Hematopoietic multipotent progenitor cell treated with erythropoietin and hydrocortisone succinate and interleukin-3 and kit ligand, for 8 days (in vitro differentiated cells): ENCODE data around the gene HDAC4.

Experiments
- DNase-seq: peaks from one replicate; pipeline ENCODE4 v3.0.0-alpha.2; 2015

Gene HDAC4

DNA sequence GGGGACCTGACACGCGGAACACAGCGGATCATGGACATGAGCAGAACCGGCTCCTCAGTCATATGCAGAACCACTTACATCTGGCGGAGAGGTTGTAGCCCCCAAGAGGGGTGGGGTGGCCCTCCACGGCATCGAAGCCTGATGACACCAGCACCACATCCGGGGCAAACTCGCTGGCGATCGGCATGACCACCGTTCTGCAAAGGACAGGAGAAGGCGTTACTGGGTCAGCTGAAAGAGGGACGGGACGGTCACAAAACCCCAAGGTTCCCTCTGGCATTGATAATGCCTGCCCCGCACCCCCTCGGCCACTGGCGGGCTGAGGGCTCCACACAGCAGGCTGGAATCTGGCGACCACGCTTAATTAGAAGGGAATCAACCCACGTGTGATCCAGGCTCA lies 332.4 kb downstream of the HDAC4 start:
- DNase-seq, result no peak

DNA sequence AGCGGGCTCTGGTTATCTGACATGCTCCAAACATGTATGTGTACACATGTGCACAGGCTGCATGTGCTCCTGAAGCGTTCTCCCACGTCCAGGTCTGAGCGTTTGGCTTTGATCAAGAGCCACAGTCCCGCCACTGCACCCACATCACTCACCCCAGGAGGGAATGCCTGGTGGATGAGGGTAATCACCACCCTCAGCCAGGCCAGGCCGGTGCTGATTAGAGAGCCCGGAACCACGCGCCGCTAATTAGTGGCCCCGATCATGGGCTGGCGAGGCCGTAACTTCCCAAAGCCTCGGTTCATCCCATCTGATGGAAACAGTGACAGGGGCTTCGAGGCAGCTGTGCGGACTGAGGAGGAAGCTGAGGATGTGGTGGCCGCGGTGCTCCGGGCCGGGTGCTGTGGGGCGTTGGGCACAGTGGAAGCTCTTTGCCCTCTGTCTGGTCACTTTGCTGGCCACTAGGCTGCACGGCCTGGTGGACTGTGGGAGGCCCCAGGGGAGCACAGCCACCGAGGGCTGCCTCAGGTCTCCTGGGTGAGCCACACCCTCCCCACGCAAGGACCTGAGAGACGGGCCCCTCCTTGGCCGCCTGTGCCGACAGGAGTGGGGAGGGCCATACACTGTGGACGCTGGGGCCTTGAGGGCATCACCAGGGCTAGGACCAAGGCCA lies 333.5 kb downstream of the HDAC4 start:
- DNase-seq, result no peak

DNA sequence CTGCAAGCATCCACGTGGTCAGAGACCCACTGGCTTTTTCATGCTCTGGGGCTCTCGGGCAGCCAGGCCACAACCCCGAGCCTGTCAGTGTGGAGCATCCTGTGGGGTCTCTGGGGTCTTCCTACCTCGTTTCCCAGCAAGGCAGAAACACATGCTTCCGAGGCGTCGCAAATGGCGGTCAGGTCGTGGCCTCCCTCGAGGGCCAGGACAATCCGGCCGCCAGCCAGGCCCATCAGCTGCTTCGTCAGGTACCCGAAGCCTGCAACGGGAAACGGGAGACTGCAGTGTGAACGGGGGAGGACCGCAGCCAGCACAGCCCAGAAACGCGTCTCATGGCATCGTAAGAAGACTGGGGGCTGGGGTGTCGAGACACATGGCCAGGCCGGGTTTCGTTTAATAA lies 334.2 kb downstream of the HDAC4 start:
- no peak for DNase-seq

DNA sequence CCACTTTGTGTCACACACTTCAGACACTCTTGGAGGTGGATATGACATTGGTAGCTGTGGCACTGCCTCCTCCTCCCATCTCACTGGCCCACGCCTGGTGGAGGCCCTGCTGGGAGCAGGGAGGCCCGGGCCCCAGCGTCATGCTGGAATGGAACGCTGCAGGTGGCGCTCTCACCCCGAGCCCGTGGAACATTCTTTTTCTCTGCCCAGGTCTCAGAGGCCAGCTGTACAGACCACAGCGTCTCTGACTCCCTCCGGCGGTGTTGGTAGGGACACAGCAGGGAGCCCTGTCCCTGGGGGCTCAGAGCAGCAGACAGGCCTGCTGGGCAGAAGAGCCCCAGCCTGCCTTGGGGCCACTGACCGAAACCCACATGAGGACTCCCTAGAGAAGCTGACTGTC lies 334.9 kb downstream of the HDAC4 start:
- DNase-seq, result no peak

DNA sequence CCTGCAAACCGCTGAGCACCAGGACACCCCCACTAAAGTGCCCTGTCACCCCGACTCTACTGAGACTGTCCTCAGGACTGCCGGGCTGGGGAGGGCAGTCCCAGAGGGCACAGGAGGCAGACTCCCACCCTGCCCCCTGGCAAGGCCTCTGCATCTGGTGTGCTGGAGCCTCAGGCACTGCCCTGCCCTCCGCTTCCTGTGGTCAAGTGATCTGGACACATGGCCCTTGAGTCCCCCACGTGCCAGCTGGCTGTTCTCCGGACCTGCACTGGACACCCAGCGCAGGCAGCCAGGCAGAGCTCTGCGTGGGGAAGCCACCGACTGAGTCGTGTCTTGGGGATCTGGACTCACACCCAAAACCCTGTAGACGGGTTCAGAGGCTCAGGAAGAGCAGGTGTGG lies 335.3 kb downstream of the HDAC4 start:
- DNase-seq, result no peak

DNA sequence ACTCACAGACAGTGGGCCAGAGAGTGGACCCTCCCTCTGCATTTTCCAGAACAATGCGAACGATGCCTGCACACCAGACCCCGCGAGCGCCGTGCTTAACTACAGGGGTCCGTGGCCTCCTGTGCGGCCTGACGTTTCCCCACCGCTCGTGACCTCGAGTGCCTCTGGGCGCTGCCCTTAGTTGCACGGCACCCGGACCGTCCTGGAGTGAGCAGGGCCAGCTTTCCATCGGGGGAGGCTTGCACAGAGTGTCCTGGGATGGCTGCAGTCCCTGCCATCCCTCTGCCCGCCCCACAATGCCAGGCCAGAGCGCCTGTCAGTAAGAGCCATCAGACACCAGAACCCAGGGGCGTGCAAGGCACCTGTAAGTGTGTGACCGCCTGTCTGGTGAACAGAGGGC lies 335.9 kb downstream of the HDAC4 start:
- no peak for DNase-seq

DNA sequence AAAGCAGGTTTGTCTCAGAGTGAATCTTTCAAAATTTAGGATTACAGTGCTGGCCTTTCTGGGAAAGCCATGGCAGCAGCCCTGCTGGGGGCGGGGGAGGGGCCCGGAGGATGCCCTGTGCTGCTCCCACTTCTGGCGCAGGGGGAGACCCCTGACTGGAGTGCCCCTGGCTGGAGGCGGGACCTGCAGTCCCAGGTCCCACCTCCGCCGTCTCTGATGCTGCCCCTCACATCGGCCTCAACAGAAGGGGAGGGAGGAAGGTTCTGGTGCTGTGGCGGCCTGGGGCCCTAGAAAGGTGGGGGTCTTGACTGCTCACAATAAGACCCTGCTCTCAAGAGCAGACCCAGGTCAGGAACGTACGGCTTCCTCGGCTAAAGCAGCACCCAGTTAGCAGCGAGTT lies 336.6 kb downstream of the HDAC4 start:
- DNase-seq, result no peak

DNA sequence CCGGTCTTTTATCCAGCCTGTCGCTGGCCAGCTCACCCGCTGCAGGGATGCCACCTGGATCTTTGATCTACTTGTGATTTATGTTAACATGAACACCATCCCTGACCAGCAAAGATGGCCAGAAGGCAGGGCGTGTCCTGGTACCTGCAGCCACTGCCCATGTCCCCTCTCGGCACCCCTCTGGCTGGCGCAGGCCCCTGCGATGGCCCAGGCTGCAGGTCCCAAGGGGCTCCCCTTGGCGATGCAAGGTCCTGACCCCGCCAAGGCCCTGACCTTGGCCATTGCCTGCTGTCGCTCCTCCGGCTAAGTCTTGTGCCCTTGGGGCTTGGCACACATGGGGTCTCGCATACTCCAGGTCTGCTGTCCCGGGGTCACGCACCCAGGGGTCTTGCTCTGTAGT lies 338.1 kb downstream of the HDAC4 start:
- no peak for DNase-seq

DNA sequence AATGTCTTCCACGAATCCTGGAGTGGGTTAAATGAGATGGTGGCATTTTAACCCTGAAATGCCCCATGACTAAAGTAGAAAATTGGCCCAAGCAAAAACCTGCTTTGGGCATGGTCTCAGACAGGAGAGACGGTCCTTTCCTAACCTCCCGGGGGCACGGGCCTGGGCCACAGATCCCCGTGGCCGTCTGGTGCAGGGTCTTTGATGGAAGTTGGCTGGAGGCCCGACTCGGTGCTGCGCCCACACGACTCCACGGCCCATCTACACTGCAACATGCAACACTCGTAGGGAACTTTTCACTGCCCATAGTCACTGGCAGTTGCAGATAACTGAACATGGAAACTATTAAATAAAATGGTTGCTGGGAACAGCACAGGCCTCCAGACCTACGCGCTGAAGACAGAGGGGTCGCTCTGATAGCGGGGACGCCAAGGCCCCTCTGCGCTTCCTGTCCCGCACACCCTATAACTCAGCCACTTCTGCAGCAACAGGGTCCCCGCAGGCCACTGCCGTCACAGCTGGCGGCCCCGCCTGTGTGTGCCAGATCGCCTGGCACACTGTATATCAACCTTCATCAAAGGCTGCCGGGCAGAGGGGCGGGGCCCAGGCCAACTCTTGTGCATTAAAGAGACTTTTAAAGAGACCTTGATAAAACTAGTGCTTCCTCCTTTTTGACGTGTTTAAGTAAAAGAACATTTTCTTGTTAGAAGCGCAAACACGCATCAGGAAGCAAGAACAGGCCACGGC lies 338.8 kb downstream of the HDAC4 start:
- DNase-seq, result peak; percentile 67

DNA sequence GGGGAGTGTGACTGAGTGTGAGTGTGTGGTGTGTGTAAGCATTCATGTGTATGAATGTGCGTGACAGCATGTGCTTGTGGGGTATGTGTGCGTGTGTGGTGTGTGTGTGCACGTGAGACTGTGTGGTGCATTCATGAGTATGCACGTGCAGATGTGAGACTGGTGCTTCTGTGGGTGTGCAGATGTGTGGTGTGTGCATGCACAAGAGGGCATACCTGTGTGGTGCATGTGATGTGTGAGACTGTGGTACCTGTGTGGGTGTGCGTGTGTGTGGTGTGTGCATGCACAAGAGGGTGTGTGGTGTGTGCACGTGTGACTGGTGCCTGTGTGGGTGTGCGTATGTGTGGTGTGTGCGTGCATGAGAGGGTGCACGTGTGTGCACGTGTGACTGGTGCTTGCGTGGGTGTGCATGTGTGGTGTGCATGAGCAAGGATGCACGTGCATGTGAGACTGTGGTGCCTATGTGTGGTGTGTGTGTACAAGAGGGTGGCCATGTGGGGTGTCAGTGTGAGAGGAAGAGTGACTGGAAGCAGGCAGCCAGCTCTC lies 339.6 kb downstream of the HDAC4 start:
- DNase-seq, result no peak

DNA sequence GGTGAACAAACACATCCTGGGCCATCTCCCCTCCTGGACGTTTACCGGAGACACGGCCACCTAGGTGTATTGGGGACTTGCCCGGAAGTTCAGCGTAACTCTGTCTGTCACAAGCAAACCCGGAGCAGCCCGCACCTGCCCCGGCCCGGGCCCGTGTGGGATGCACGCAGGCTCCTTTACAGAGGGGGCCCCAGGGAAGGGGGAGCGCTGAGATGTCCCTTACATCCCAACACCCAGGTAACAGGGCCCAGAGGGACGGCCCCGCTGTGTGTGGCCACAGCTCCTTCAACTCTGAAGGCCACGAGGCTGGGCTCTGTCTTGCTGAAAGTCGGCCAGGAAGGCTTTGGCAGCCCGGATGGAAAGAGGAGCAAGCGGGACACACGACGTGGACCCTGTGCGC lies 340.1 kb downstream of the HDAC4 start:
- DNase-seq, result no peak

DNA sequence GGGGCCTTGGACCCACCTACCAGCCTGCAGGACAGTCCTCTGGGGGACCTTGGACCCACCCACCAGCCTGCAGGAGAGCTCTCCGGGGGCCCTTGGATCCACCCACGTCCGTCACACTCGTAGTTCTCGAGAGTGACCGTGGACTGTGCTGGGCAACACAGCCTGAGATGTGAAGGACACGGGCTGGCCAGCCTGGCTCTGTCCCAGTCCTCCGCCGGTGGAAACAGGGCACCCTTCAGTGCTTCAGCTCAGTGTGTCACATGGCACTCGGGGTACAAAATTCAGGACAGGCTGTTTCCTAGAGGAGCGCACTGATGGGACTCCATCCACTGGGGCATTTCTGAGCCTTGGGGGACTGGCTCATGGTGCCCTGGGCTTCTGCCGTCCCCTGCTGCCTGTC lies 341.0 kb downstream of the HDAC4 start:
- no peak for DNase-seq

DNA sequence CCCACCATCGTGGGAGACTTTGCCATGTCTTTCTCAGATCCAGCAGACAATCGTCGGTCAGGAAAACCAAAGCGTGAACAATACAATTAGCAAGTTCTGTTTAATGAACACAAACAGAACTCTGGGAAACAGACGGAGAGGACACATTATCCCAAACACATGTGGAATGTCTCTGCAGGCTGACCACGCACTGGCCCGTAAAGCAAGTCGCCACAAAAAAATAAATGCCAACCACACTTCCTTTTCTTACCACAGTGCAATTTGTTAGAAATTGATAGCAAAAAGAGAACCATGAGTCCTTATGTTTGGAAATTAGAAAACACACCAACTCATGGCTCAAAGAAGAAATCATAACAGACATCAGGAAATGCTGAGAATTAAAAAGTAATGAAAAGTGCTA lies 342.1 kb downstream of the HDAC4 start:
- DNase-seq, result peak; percentile 17

DNA sequence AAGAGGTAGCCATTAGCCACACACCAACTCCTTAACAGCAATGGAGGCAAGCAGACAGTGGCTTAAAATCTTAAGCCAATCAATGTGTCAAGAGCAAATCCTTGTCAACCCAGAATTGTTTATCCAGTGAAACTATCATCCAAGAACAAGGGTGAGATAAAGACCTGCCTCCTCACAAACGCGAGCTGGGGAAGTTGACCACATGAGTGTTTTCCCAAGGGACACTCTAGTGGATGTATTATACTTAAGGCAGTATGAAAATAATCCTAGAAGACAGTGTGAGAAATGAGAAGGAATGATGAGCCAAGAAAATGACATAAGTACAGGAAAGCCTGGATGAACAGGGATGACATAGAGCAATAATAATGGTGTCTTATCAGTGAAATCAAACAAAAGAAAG lies 343.3 kb downstream of the HDAC4 start:
- DNase-seq, result no peak

DNA sequence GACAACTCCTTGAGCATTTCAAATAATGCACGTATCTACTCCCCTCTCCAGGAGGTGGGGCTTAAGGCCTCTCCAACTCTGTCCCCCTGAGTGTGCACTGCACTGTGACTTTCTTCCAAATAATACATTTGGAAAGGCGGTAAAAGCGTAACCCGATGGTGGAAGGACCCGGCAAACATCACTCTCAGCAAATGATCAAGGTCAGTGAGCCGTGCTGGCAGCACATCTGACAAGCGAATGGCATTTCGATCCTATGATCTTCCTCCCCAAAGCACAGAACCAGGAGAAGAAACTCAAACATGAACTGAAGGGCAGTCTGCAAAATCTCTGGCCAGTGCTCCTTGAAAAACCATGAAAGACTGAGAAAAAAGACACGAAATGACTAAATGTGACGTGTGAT lies 344.2 kb downstream of the HDAC4 start:
- DNase-seq, result no peak

DNA sequence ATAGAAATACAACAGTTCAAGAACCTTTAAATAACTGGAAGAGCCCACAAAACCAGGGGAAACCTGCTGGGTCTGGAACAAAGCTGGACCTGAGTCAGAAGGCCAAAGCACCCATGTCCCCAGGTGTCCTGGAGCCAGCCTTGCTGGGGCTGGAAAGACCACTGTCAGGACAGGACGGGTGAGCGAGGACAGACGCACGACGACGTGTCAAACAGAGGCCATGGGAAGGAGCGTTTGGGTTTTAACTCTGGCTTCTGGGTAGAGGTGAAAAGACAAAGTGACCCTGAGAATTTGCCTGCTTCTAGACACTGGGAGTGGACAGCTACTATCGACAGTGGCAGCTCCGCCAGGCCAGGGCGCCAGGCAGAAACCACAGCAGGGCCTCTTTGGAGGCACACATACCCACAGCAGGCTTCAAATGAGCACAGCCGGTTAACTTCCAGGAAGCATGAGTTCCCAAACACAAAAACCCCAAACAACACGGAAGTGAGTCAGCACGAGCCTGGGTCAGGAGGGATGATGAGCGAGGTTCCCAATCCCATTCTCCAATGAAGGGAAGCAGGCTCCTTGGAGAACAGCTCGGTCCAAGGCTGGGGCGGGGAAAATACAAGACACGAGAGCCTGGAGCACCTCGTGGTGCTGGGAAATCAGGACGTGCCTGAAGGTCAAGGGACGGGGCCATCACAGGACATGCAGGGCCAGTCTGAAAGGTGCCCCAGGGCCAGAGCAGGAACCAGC lies 344.9 kb downstream of the HDAC4 start:
- no peak for DNase-seq

DNA sequence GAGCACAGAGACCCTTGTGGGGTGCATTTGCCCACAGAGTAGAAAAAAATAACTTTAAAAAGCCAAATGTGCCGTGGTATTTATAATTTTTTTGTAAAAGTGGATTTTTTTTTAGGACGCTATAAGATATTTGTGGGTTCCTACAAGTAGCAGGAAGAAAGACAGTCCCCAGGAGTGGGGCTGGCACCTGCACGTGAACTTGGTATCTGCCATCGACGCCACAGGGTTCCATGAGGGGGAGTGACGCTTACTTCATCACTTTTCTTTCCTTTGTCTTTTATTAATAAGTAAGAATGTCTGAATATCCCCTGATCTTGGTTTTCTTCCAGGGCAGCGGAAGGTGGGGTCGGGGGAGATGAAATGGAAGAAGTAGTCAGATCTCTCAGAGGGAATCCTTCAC lies 345.9 kb downstream of the HDAC4 start:
- no peak for DNase-seq

DNA sequence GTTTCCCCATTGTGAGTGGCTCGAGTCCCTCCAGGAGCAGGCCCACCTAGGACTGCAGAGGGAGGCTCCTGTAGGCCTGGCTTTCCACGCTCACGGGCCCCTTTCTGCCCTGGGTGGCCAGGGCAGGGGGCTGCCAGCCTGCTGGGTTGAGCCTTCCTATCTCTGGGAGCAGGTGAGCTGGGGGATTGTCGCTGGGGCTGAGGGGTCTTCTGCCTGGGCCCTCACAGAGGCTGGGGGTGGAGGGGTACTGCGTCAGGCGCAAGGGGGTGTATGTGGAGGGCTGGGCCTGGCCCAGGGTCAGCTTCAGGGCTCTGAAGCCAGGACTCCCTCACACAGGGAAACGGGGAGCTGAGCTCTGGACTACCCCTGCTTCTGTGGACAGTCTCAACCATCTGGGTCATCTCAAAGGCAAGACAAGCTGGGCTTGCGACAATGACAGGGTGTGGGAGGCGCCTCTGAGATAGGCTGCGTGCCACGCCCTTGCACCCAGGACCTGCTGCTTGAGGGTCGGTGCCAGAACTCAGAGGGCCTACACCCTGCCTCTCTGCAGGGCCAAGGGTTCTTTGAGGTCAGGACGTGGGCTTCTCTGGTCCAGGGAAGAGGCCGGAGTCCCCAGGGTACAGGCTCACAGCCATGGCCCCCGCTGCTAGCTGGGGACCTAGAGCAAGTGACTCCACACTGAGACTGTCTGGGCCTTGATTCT lies 346.9 kb downstream of the HDAC4 start:
- DNase-seq, result peak; percentile 39

DNA sequence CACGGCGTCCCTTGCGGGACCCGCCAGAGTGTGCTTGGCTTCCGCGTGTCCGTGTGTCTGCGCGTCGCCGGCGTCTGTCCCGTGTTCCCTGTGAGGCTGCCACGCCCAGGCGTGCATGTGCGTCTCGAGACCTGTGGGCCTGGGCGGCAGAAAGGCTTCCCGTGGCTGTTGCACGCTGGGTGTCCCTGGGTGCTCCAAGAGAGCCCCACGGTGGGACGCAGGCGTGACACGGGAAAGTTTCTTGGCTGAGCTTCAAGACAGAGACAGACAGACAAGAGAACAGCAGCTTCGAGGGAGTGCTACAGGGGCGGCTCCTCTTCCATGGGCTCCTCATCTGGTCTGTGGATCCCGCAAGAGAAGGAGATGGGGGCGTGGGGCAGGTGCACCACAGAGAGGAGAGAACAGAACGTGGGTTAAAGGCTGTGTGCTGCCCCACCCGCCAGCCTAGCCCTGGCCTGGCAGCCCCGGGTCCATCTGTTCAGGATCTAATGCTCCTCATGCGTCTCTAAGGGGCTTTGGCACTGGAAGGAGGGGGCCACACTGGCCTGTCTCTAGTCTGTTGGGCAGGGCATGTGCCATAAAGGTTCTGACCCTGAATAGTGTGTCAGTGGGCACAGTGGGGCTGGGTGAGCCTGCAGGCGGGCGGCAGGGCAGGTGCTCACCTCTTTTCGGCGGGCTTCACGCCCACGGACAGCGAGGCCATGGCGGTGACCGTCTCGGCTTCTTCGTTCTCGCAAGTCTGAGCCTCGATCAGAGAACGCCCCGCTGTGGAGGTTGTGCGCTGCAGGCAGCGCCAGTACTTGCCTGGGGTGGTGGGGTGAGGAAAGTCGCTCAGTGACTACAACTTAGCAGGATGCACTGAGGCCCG lies 347.8 kb downstream of the HDAC4 start:
- no peak for DNase-seq

DNA sequence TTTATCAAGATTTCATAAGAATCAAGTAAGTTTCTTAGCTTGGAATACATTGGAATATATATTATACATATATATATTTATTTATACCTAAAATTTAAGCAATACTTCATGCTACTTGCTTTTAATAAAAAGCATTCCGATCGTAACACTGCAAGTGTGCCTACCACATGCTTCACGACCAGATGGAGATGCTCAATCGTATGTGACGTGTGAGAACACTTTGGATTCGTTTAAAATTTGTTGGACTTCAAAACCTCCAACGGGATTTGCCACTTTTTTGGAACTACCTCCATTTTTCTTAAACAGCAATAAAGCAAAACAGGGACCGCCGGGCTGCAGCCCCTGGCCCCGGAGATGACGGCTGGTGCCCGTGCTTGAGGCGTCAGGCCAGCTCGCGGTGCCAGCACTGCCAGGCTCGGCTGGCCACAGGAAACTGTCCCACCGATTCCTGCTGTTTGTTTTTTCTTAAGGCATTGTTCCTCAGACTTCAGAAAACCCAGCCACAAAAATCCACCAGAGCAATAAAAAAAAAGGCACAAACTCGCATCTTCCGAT lies 348.9 kb downstream of the HDAC4 start:
- no peak for DNase-seq

DNA sequence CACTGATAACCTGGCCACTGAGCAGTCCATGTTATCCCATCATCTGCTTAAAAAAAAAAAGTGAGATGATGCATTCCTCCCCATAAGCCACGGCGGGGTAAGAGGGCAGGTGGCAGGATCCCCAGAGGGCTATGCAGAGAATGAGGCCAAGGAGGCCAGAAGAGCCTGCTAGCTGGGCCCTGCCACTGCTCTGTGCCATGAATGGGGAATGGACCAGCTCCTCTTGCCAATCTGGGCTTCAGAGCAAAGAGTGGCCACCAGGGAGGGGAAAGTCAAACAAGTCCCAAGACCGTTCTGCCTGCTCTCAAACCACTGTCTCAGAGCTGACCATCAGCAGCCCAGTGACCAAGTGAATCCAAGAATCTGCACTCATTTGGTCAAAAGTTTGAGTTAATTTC lies 350.6 kb downstream of the HDAC4 start:
- no peak for DNase-seq
